ENCODE results near the gene PRSS56. TPM values are rescaled to one million over a fixed set of nuclear protein-coding genes. Genes with fewer than 3 reads are reported as not detected.
A peak's percentile ranks its signal among the peaks of the same experiment; 100 is the strongest.
"Not testable (repeated sequence)": the region's sequence is repeated elsewhere in the genome, so short reads cannot be mapped to it uniquely, and the experiment has no call there.

PRSS56 gene
- total and polyA plus RNA-seq, 8 donors, result 0.02 TPM; not detected in 7

DNA sequence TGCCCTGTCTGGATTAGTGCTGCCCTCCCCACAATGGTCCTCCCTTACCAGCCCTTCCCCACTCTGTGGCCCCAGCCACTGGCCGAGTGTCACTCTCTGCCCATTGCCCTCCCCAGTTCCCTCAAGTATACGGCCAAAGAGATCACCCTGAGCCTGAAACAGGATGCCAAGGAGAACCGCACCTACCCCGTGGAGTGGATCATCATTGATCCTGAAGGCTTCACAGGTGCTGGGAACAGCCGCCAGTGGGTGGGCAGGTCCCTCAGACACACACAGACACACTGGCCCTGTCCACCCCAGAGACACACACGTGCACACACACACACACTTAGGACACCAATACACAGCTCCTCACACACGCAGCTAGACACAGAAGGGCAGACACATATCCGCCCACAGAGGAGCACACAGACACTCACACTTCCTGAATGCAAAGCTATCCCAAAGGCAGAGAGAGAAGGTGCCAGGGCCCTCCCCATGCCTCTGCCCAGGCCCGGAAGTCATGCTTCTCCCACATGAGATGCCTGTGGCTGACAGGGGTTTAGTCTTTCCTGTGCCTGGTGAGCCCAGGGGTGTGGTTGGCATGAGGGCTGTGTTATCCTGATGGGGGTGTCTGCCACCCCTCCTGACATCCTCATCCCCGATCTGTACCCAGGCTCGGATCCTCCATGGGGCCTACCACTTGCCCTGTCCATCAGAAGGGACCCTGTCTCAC lies 8.7 kb downstream of the PRSS56 start:
- Histone ChIP-seq H3K4me1 (peaks cover 0 to 10% (median 6%) of the 10 kb centered on the region in 3 donors), H3K9me3 (no peaks in the 10 kb centered on the region), H3K4me3 (no peak overlapping the region), H3K27me3 (peaks cover 0 to 2% (median 0%) of the 10 kb centered on the region in 4 donors), H3K27ac (no peak overlapping the region), H3K36me3 (no peaks in the 10 kb centered on the region)
- intact Hi-C loops (cut with DNase I), result no loop called here
- WGBS, 2 donors, result 69 to 79% methylated on average over 11 of the region's 11 CpGs
- peak in 2 of 6 donors; percentile 28 to 48 for DNase-seq
- TF ChIP-seq, protein P1, sequence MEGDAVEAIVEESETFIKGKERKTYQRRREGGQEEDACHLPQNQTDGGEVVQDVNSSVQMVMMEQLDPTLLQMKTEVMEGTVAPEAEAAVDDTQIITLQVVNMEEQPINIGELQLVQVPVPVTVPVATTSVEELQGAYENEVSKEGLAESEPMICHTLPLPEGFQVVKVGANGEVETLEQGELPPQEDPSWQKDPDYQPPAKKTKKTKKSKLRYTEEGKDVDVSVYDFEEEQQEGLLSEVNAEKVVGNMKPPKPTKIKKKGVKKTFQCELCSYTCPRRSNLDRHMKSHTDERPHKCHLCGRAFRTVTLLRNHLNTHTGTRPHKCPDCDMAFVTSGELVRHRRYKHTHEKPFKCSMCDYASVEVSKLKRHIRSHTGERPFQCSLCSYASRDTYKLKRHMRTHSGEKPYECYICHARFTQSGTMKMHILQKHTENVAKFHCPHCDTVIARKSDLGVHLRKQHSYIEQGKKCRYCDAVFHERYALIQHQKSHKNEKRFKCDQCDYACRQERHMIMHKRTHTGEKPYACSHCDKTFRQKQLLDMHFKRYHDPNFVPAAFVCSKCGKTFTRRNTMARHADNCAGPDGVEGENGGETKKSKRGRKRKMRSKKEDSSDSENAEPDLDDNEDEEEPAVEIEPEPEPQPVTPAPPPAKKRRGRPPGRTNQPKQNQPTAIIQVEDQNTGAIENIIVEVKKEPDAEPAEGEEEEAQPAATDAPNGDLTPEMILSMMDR (IDR thresholded peaks at IDR 0.05), result no peak
- no peak for FAIRE-seq
- ATAC-seq, result no peak

DNA sequence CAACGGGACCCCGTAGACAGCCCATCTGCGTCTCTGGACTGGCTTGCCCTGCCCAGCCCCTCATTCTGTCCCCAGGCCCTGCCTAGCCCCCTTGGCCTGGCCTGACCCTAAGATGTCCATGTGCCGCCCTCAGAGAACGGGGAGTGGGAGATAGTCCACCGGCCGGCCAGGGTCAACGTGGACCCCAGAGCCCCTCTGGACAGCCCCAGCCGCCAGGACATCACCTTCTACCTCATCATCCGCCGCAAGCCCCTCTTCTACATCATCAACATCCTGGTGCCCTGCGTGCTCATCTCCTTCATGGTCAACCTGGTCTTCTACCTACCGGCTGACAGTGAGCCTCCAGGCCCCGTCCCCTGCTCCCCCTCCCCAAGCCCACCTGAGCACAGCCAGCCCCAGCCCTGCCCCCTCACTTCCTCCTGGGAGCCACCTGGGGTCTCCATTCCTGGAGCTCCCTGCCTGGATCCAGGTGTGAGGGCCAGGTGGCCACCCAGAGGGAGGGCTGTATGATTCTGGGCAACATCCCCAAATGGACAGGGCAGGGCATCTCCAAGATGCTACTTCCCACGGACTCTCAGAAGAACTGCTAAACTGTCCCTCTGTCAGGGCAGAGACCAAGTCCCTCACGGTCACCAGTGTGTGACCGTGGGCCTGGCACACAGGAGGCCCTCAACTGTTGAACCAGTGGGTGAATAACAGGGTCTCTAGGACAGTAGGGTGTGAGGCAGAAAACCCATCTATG lies 9.8 kb downstream of the PRSS56 start:
- H3K4me3 ChIP-seq, result no peak overlapping the region
- 76 to 89% methylated on average over 17 of the region's 17 CpGs for WGBS, 2 donors
- no peaks in the 10 kb centered on the region for H3K27me3 ChIP-seq
- FAIRE-seq, result no peak
- H3K4me1 ChIP-seq, result peaks cover 0 to 7% (median 3%) of the 10 kb centered on the region in 3 donors
- ATAC-seq, result no peak
- H3K27ac ChIP-seq, result no peak overlapping the region
- intact Hi-C loops (cut with DNase I), result no loop called here
- no peaks in the 10 kb centered on the region for H3K36me3 ChIP-seq
- no peaks in the 10 kb centered on the region for H3K9me3 ChIP-seq
- DNase-seq, result peak in 2 of 6 donors; percentile 42 to 48
- TF ChIP-seq, protein P1 (IDR thresholded peaks at IDR 0.05), result no peak

DNA sequence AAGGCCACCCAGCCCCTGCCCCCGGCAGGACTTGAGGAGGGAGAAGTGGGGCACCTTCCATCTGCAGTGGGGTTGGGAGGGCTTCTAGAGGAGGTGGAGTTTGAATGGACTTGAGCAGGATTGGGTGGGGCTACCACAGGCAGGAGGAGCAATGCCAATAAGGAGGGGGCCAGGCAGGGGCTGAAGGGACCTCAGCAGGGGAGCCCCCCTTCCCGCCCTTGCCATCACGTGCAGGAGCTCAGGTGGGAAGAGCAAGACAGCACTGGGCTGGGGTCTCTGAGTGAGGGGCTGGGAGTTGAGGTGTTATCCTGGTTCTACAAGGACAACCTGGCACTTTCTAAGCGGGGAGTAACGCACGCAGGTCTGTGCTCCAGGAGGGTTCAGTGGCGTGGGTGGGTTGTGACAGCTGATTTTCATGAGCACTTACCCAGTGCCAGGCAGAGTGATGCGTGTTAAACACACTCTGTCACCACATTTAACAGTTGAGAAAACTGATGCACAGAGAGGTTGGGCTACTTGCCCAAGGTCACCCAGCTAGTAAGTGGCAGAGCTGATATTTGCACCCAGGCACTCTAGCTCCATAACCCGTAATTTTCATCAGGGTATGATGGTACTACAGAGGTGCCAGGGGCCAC lies 10.6 kb downstream of the PRSS56 start:
- Histone ChIP-seq H3K4me1 (no peaks in the 10 kb centered on the region), H3K27ac (no peak overlapping the region), H3K9me3 (no peaks in the 10 kb centered on the region), H3K27me3 (no peaks in the 10 kb centered on the region), H3K36me3 (no peaks in the 10 kb centered on the region), H3K4me3 (no peak overlapping the region)
- 51 to 52% methylated on average over 9 of the region's 9 CpGs for WGBS, 2 donors
- intact Hi-C loops (cut with DNase I), result no loop called here
- TF ChIP-seq, protein P1 (IDR thresholded peaks at IDR 0.05), result no peak
- no peak for FAIRE-seq
- peak in 2 of 6 donors; percentile 28 to 38 for DNase-seq
- ATAC-seq, result no peak

DNA sequence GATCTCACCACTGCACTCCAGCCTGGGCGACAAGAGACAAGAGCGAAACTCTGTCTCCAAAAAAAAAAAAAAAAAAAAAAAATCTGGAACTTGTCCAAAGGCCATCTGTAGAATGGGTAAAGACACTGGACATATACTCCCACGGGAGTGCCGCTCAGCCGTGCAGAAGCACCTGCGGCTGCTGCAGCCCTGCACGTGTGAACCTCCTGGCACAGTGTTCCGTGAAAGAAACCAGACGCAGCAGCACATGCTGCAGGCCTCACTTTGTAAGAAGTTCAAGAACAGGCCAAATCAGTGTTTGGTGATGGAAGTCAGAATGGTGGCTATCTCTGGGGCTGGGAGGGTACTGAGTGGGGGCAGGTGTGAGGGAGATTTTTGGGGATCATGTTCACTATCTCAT lies 12.2 kb downstream of the PRSS56 start:
- Histone ChIP-seq H3K27ac (no peak overlapping the region), H3K4me3 (no peak overlapping the region), H3K4me1 (no peaks in the 10 kb centered on the region), H3K9me3 (no peaks in the 10 kb centered on the region), H3K27me3 (no peaks in the 10 kb centered on the region), H3K36me3 (no peaks in the 10 kb centered on the region)
- intact Hi-C loops (cut with DNase I), result no loop called here
- FAIRE-seq, result no peak
- WGBS, 2 donors, result 38 to 41% methylated on average over 9 of the region's 9 CpGs
- TF ChIP-seq, protein P1 (IDR thresholded peaks at IDR 0.05), result no peak
- ATAC-seq, result no peak
- DNase-seq, result peak in 2 of 6 donors; percentile 19 to 31

DNA sequence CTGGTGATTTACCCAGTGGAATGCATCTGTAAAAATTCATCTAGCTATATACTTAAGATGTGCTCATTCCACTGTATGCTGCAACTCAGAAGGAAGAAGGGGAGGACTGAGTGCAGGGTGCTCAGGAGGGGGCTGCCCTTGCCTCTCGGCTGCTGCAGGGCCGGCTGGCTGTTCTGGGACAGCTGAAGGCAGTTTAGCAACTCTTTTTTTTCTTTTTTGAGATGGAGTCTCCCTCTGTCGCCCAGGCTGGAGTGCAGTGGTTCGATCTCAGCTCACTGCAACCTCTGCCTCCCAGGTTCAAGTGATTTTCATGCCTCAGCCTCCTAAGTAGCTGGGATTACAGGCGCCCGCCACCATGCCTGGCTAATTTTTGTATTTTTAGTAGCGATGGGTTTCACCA lies 12.6 kb downstream of the PRSS56 start:
- H3K27me3 ChIP-seq; FAIRE-seq; ATAC-seq; H3K9me3 ChIP-seq; H3K4me3 ChIP-seq; intact Hi-C loops (cut with DNase I); H3K4me1 ChIP-seq; H3K27ac ChIP-seq; H3K36me3 ChIP-seq: not testable (repeated sequence)
- DNase-seq, result peak in 2 of 6 donors; percentile 11 to 25
- 78 to 87% methylated on average over 7 of the region's 7 CpGs for WGBS, 2 donors
